SK-N-SH treated with all-trans-retinoic acid at 6 μM for 48 hours (cell line): ENCODE results near the gene SLC44A2.

Experiments
- ESRRG ChIP-seq: fragments of 250-450 bp; sonication (Bioruptor Pico); IDR thresholded peaks from 2 replicates; pipeline ENCODE4 v1.6.1; 2021; ENCODE audit warnings: mild to moderate bottlenecking
- GLIS3 ChIP-seq: fragments of 250-450 bp; sonication (Bioruptor Pico); IDR thresholded peaks from 2 replicates; pipeline ENCODE4 v1.5.0; 2020; ENCODE audit warnings: mild to moderate bottlenecking, moderate library complexity
- ISL1 ChIP-seq: fragments of 250-450 bp; sonication (Bioruptor Pico); IDR thresholded peaks from 2 replicates; pipeline ENCODE4 v2.1.2; 2022; ENCODE audit warnings: mild to moderate bottlenecking, moderate library complexity
- PATZ1 ChIP-seq: fragments of 250-450 bp; sonication (Bioruptor Pico); IDR thresholded peaks from 2 replicates; pipeline ENCODE4 v1.8.0; 2020; ENCODE audit warnings: mild to moderate bottlenecking, moderate library complexity, borderline replicate concordance
- ZC3H10 ChIP-seq: fragments of 250-450 bp; sonication (Bioruptor Pico); IDR thresholded peaks from 2 replicates; pipeline ENCODE4 v1.5.1; 2021; ENCODE audit warnings: mild to moderate bottlenecking, moderate library complexity
- ZFP3 ChIP-seq: fragments of 250-450 bp; sonication (Bioruptor Pico); IDR thresholded peaks from 2 replicates; pipeline ENCODE4 v1.5.0; 2020; ENCODE audit warnings: mild to moderate bottlenecking, moderate library complexity
- ZNF70 ChIP-seq: fragments of 450-650 bp; formaldehyde crosslinking; IDR thresholded peaks from 2 replicates; pipeline ENCODE4 v1.5.0; 2020; ENCODE audit warnings: mild to moderate bottlenecking, moderate library complexity
- TF ChIP-seq, protein P1 (sequence below): fragments of 250-450 bp; sonication (Bioruptor Pico); IDR thresholded peaks from 2 replicates; pipeline ENCODE4 v1.5.1; 2020; ENCODE audit warnings: low read depth, mild to moderate bottlenecking, moderate library complexity
- TF ChIP-seq, protein P2 (sequence below): fragments of 250-450 bp; sonication (Bioruptor Pico); IDR thresholded peaks from 2 replicates; pipeline ENCODE4 v1.5.0; 2020; ENCODE audit warnings: mild to moderate bottlenecking, moderate library complexity

DNA sequence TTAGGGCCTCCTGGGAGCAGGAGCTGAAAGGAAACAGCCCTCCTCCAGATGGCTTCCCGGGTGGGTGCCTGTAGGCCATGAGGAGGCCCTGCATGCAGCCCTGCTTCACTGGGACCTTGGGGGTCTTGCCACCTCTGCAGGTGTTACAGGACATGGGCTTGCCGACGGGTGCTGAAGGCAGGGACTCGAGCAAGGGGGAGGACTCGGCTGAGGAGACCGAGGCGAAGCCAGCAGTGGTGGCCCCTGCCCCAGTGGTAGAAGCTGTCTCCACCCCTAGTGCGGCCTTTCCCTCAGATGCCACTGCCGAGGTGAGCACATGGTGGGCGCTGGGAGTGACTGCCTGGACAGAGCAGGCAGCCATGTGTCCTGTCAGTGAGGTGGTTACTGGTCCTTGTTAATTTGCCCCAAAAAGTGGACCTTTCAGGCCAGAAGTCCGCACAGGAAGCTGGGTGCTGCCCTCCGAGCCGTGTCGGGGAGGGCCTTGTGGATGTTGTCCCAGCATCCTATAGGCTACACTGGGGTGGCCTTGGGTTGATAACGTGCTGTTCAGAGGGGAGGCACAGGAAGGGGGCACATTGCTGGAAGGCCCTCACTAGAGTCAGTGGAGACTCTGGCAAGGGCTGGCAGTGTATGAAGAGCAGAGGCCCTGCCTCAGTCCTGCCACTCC, 57.2 kb downstream of the SLC44A2 start:
- no peak for TF ChIP-seq ZC3H10 (CRISPR knock-in tag)
- TF ChIP-seq ISL1: no peak
- no peak for TF ChIP-seq PATZ1
- TF ChIP-seq ESRRG: no peak
- TF ChIP-seq ZFP3 (CRISPR knock-in tag): no peak
- no peak for TF ChIP-seq GLIS3 (CRISPR knock-in tag)
- no peak for TF ChIP-seq ZNF70 (CRISPR knock-in tag)
- TF ChIP-seq, protein P1, sequence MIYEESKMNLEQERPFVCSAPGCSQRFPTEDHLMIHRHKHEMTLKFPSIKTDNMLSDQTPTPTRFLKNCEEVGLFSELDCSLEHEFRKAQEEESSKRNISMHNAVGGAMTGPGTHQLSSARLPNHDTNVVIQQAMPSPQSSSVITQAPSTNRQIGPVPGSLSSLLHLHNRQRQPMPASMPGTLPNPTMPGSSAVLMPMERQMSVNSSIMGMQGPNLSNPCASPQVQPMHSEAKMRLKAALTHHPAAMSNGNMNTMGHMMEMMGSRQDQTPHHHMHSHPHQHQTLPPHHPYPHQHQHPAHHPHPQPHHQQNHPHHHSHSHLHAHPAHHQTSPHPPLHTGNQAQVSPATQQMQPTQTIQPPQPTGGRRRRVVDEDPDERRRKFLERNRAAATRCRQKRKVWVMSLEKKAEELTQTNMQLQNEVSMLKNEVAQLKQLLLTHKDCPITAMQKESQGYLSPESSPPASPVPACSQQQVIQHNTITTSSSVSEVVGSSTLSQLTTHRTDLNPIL (CRISPR knock-in tag): no peak
- TF ChIP-seq, protein P2, sequence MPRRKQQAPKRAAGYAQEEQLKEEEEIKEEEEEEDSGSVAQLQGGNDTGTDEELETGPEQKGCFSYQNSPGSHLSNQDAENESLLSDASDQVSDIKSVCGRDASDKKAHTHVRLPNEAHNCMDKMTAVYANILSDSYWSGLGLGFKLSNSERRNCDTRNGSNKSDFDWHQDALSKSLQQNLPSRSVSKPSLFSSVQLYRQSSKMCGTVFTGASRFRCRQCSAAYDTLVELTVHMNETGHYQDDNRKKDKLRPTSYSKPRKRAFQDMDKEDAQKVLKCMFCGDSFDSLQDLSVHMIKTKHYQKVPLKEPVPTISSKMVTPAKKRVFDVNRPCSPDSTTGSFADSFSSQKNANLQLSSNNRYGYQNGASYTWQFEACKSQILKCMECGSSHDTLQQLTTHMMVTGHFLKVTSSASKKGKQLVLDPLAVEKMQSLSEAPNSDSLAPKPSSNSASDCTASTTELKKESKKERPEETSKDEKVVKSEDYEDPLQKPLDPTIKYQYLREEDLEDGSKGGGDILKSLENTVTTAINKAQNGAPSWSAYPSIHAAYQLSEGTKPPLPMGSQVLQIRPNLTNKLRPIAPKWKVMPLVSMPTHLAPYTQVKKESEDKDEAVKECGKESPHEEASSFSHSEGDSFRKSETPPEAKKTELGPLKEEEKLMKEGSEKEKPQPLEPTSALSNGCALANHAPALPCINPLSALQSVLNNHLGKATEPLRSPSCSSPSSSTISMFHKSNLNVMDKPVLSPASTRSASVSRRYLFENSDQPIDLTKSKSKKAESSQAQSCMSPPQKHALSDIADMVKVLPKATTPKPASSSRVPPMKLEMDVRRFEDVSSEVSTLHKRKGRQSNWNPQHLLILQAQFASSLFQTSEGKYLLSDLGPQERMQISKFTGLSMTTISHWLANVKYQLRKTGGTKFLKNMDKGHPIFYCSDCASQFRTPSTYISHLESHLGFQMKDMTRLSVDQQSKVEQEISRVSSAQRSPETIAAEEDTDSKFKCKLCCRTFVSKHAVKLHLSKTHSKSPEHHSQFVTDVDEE (CRISPR knock-in tag): no peak
